Measurements from ENCODE around the gene RBMXL2. TPM values are rescaled to one million over a fixed set of nuclear protein-coding genes. Genes with fewer than 3 reads are reported as not detected.

RBMXL2 gene
- under 1 TPM in 1 of 4 donors, not detected in 3; 0.19 TPM for total RNA-seq

GRCh38 chr11:7088921-7089320, at the start of gene RBMXL2:
Gene RBMXL2 (plus strand): TSS chr11:7088998. CDS start chr11:7089121, 123 bp downstream.
- no peaks in the 10 kb centered on the region for H3K9me3 ChIP-seq
- intact Hi-C loops (cut with DNase I) = no loop called here
- TF ChIP-seq CTCF (IDR thresholded peaks at IDR 0.05) (no peak), POLR2A (IDR thresholded peaks at IDR 0.05) (no peak)
- no peak within 1 kb of the TSS for H3K4me3 ChIP-seq
- H3K36me3 ChIP-seq = no peaks in the 10 kb centered on the region
- H3K4me1 ChIP-seq = no peaks in the 10 kb centered on the region
- 80% methylated on average over 2 of the region's 45 CpGs; no CpG with 5 or more reads in 1 of the 2 donors for WGBS, 2 donors
- H3K27ac ChIP-seq = no peak within 1 kb of the TSS
- no peaks in the 10 kb centered on the region for H3K27me3 ChIP-seq
- DNase-seq = no peak

DNA sequence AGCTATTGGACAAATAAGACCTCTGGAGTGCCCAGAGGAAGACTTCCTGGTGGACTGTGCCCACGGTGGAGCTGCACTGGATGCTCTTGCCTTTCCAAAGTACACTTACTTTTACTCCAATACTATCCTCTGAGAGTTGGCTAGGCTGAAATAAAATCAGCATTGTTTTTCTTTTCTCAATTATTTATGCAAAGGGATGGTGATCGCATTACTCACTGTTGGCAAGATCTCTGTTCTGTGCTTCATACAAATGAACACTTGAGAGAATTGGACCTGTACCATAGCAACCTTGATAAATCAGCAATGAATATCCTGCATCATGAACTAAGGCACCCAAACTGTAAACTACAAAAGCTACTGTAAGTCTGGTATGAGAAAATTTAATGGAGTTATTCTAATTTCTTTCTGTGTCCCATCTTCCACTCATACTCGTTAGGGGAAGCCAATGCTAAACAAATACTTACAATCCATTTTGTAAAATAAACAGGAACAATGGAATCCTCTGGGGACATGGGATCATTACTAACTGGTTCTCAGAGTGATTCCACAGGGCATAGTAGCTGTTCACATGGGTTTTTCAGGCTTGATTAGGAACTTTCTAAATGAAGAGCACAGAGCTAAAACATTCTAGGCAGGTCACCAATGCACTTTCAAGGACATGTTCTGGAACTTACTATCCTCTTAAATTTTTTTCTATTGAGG, 42.2 kb upstream of the RBMXL2 start:
- DNase-seq = no peak
- Histone ChIP-seq H3K4me1 (no peaks in the 10 kb centered on the region), H3K4me3 (no peak overlapping the region), H3K27ac (no peak overlapping the region), H3K27me3 (no peaks in the 10 kb centered on the region), H3K36me3 (no peaks in the 10 kb centered on the region), H3K9me3 (no peaks in the 10 kb centered on the region)
- 24 to 41% methylated on average over 3 of the region's 3 CpGs for WGBS, 2 donors
- TF ChIP-seq POLR2A (IDR thresholded peaks at IDR 0.05) (no peak), CTCF (IDR thresholded peaks at IDR 0.05) (no peak)
- intact Hi-C loops (cut with DNase I) = no loop called here

GRCh38 chr11:7050191-7050590, 38.6 kb upstream of the RBMXL2 start:
- TF ChIP-seq POLR2A (IDR thresholded peaks at IDR 0.05) = no peak
- TF ChIP-seq CTCF (IDR thresholded peaks at IDR 0.05) = no peak
- DNase-seq = no peak
- 71 to 93% methylated on average over 1 of the region's 1 CpG for WGBS, 2 donors
- Histone ChIP-seq H3K9me3 (no peaks in the 10 kb centered on the region), H3K36me3 (no peaks in the 10 kb centered on the region), H3K4me1 (no peaks in the 10 kb centered on the region), H3K27ac (no peak overlapping the region), H3K4me3 (no peak overlapping the region), H3K27me3 (no peaks in the 10 kb centered on the region)
- intact Hi-C loops (cut with DNase I) = no loop called here

- Histone ChIP-seq H3K4me3 (no peak overlapping the region), H3K4me1 (no peaks in the 10 kb centered on the region), H3K27ac (no peak overlapping the region), H3K36me3 (no peaks in the 10 kb centered on the region), H3K9me3 (no peaks in the 10 kb centered on the region), H3K27me3 (no peaks in the 10 kb centered on the region)
- no peak for TF ChIP-seq CTCF (IDR thresholded peaks at IDR 0.05)
- TF ChIP-seq POLR2A (IDR thresholded peaks at IDR 0.05) = no peak
- 57 to 58% methylated on average over 6 of the region's 6 CpGs for WGBS, 2 donors
- DNase-seq = no peak
- intact Hi-C loops (cut with DNase I) = no loop called here
Measured at GRCh38 chr11:7056828-7057513, 31.8 kb upstream of the RBMXL2 start.

DNA sequence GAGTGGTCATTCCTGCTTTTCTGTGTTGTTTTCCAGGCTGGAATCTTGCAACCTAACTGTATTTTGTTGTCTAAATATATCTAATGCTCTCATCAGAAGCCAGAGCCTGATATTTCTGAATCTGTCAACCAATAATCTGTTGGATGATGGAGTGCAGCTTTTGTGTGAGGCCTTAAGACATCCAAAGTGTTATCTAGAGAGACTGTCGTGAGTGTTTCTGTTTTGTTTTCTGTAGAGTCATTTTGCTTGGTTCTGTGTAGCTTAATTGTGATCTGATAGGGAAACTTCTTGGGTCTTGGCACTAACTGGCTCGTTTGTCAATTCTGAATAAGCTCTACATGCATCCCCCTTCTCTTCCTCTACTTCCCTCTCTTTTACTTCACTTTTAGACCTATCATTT, 31.2 kb upstream of the RBMXL2 start:
- intact Hi-C loops (cut with DNase I) = no loop called here
- H3K4me3 ChIP-seq = no peak overlapping the region
- H3K4me1 ChIP-seq = no peaks in the 10 kb centered on the region
- no peaks in the 10 kb centered on the region for H3K9me3 ChIP-seq
- H3K27ac ChIP-seq = no peak overlapping the region
- H3K27me3 ChIP-seq = no peaks in the 10 kb centered on the region
- WGBS, 2 donors = 19 to 28% methylated on average over 2 of the region's 2 CpGs
- TF ChIP-seq POLR2A (IDR thresholded peaks at IDR 0.05) = no peak
- TF ChIP-seq CTCF (IDR thresholded peaks at IDR 0.05) = no peak
- H3K36me3 ChIP-seq = no peaks in the 10 kb centered on the region
- DNase-seq = no peak

Data from esophagus squamous epithelium (tissue), 5 donors.